ENCODE results near the gene DHRSX.

The DHRSX gene

DNA sequence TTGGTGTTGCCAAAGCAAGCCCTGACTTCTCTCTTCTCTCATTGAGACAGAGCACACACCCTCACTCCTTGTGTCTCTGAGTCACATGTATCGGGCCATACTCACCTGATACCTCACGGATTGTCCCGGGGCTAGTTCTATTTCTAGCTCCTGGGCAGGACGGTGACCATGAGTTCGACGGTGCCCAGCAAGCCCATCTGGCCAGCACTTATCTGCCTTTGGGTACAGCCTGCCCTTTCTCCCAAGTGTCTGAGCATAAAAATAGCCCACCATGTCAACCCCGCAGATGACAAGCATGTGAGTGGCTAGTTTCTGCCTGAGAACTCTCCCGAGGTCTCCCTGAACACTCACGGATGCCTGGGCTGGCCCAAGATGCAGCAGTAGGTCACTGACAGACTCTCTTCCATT lies 158.5 kb downstream of the DHRSX start:
- Histone ChIP-seq H3K27me3 (ENCODE audit: insufficient read depth, low read depth) (no peaks in the 10 kb centered on the region), H3K36me3 (ENCODE audit: insufficient read depth) (no peaks in the 10 kb centered on the region), H3K27ac (no peak overlapping the region), H2AFZ (ENCODE audit: low read depth) (no peak overlapping the region), H3K4me1 (ENCODE audit: low read depth, poor library complexity, severe bottlenecking) (no peaks in the 10 kb centered on the region), H4K20me1 (ENCODE audit: insufficient read depth) (no peaks in the 10 kb centered on the region), H3K9ac (no peak overlapping the region), H3K4me2 (no peak overlapping the region), H3K4me3 (IDR thresholded peaks at IDR 0.05; ENCODE audit: insufficient read depth, low read depth, low read length) (no peak overlapping the region), H3K79me2 (ENCODE audit: insufficient read depth, low read depth) (no peaks in the 10 kb centered on the region)
- TF ChIP-seq, protein P1, sequence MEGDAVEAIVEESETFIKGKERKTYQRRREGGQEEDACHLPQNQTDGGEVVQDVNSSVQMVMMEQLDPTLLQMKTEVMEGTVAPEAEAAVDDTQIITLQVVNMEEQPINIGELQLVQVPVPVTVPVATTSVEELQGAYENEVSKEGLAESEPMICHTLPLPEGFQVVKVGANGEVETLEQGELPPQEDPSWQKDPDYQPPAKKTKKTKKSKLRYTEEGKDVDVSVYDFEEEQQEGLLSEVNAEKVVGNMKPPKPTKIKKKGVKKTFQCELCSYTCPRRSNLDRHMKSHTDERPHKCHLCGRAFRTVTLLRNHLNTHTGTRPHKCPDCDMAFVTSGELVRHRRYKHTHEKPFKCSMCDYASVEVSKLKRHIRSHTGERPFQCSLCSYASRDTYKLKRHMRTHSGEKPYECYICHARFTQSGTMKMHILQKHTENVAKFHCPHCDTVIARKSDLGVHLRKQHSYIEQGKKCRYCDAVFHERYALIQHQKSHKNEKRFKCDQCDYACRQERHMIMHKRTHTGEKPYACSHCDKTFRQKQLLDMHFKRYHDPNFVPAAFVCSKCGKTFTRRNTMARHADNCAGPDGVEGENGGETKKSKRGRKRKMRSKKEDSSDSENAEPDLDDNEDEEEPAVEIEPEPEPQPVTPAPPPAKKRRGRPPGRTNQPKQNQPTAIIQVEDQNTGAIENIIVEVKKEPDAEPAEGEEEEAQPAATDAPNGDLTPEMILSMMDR (conservative IDR thresholded peaks at IDR 0.05; ENCODE audit: low read depth, low read length), result no peak

DNA sequence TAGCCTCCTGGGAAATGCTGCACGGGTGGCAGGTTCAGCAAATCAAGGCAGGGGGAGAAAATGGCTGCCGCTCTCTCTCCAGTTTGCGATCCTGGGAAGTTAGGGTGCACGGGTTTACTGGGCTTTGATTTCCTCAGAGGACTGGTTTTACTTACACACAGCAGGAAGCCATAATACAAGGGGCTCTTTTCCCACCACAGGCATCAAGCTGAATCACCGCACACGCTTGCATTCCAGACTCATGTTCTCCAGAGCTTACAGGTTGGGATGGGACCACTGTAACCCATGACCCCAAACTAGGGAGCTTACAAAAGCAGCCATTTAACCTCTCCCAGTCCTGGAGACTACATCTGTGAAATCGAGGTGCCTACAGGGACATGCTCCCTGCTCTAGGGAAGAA lies 159.8 kb downstream of the DHRSX start:
- Histone ChIP-seq H2AFZ (ENCODE audit: low read depth) (no peak overlapping the region), H3K27ac (no peak overlapping the region), H3K36me3 (ENCODE audit: insufficient read depth) (no peaks in the 10 kb centered on the region), H3K79me2 (ENCODE audit: insufficient read depth, low read depth) (no peaks in the 10 kb centered on the region), H4K20me1 (ENCODE audit: insufficient read depth) (no peaks in the 10 kb centered on the region), H3K4me1 (ENCODE audit: low read depth, poor library complexity, severe bottlenecking) (no peaks in the 10 kb centered on the region), H3K4me3 (IDR thresholded peaks at IDR 0.05; ENCODE audit: insufficient read depth, low read depth, low read length) (no peak overlapping the region), H3K4me2 (no peak overlapping the region), H3K27me3 (ENCODE audit: insufficient read depth, low read depth) (no peaks in the 10 kb centered on the region), H3K9ac (no peak overlapping the region)
- TF ChIP-seq, protein P1 (conservative IDR thresholded peaks at IDR 0.05; ENCODE audit: low read depth, low read length), result no peak

DNA sequence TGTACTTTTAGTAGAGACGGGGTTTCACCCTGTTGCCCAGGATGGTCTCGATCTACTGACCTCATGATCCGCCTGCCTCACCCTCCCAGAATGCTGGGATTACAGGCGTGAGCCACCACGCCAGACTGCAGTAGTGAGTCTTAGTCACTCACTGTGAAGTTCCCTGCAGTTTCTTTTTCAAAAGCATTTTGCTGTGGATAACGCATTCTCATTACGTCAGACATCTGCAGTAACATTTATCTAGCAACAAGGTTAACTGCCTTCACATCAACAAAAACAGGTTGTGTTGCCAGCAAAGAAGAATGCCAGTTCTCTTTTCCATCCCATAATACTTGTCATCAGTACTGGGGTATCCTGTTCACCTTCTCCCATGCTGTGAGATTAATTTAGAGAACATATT lies 164.6 kb downstream of the DHRSX start:
- H4K20me1 ChIP-seq (ENCODE audit: insufficient read depth), result no peaks in the 10 kb centered on the region
- no peaks in the 10 kb centered on the region for H3K27me3 ChIP-seq (ENCODE audit: insufficient read depth, low read depth)
- H3K79me2 ChIP-seq (ENCODE audit: insufficient read depth, low read depth), result no peaks in the 10 kb centered on the region
- H3K36me3 ChIP-seq (ENCODE audit: insufficient read depth), result no peaks in the 10 kb centered on the region
- H3K27ac ChIP-seq, result no peak overlapping the region
- H3K4me2 ChIP-seq, result no peak overlapping the region
- H2AFZ ChIP-seq (ENCODE audit: low read depth), result no peak overlapping the region
- TF ChIP-seq, protein P1 (conservative IDR thresholded peaks at IDR 0.05; ENCODE audit: low read depth, low read length), result no peak
- H3K4me1 ChIP-seq (ENCODE audit: low read depth, poor library complexity, severe bottlenecking), result no peaks in the 10 kb centered on the region
- no peak overlapping the region for H3K9ac ChIP-seq
- no peak overlapping the region for H3K4me3 ChIP-seq (IDR thresholded peaks at IDR 0.05; ENCODE audit: insufficient read depth, low read depth, low read length)

DNA sequence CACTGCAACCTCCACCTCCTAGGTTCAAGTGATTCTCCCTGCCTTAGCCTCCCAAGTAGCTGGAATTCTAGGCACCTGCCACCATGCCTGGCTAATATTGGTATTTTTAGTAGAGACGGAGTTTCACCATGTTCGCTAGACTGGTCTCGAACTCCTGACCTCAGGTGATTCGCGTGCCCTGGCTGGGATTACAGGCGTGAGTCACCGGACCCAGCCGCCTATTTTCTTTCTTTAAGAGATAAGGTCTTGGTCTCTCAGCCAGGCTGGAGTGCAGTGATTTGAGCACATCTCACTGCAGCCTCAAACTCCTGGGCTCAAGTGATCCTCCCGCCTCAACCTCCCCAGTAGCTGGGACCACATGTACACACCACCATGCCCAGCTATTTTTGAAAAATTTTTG lies 166.5 kb downstream of the DHRSX start:
- Histone ChIP-seq H3K27ac (no peak overlapping the region), H3K4me3 (IDR thresholded peaks at IDR 0.05; ENCODE audit: insufficient read depth, low read depth, low read length) (no peak overlapping the region), H3K4me1 (ENCODE audit: low read depth, poor library complexity, severe bottlenecking) (no peaks in the 10 kb centered on the region), H3K4me2 (no peak overlapping the region), H3K36me3 (ENCODE audit: insufficient read depth) (no peaks in the 10 kb centered on the region), H3K27me3 (ENCODE audit: insufficient read depth, low read depth) (no peaks in the 10 kb centered on the region), H3K9ac (no peak overlapping the region), H4K20me1 (ENCODE audit: insufficient read depth) (no peaks in the 10 kb centered on the region), H3K79me2 (ENCODE audit: insufficient read depth, low read depth) (no peaks in the 10 kb centered on the region), H2AFZ (ENCODE audit: low read depth) (no peak overlapping the region)
- TF ChIP-seq, protein P1 (conservative IDR thresholded peaks at IDR 0.05; ENCODE audit: low read depth, low read length), result no peak
